Measurements from ENCODE around the gene TFAP2C. TPM values are rescaled to one million over a fixed set of nuclear protein-coding genes. Genes with fewer than 3 reads are reported as not detected.
"Not testable (repeated sequence)": the region's sequence is repeated elsewhere in the genome, so short reads cannot be mapped to it uniquely, and the experiment has no call there.

The TFAP2C gene
- total RNA-seq, 1 donor, result under 0.01 TPM

DNA sequence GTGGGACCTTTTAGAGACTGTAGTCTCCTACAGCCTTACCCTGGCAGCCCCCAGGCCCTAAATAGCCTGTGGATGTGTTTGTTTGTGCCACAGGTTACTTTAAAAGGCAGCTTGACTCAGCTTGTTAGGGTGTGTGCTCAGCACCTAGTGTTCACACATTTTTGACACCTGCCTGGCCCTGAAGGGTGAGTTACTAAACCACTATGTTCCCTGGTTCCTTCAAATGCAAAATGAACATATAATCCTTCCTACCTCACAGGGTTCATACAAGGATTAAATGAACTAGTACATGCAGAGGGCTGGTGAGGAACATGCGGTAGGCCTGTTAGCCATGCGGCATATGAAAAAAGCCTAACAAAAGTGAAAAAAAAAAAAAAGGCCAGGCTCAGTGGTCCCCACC is 14.9 kb upstream of the TFAP2C start:
- H3K9me3 ChIP-seq (ENCODE audit: low read depth, low read length), result no peaks in the 10 kb centered on the region
- H3K4me1 ChIP-seq (ENCODE audit: insufficient read depth, low read length), result no peaks in the 10 kb centered on the region
- no peaks in the 10 kb centered on the region for H3K79me2 ChIP-seq (ENCODE audit: insufficient read depth, low read length)
- DNase-seq (ENCODE audit: insufficient read length, low spot score, missing footprints), result no peak
- no peaks in the 10 kb centered on the region for H3K36me3 ChIP-seq (ENCODE audit: insufficient read depth, low read length)
- no peaks in the 10 kb centered on the region for H3K27me3 ChIP-seq (ENCODE audit: insufficient read depth, low read length)
- no peak overlapping the region for H3K4me3 ChIP-seq (ENCODE audit: insufficient read depth, low read length)
- H2AFZ ChIP-seq (ENCODE audit: low read length), result no peak overlapping the region
- TF ChIP-seq, protein P1, sequence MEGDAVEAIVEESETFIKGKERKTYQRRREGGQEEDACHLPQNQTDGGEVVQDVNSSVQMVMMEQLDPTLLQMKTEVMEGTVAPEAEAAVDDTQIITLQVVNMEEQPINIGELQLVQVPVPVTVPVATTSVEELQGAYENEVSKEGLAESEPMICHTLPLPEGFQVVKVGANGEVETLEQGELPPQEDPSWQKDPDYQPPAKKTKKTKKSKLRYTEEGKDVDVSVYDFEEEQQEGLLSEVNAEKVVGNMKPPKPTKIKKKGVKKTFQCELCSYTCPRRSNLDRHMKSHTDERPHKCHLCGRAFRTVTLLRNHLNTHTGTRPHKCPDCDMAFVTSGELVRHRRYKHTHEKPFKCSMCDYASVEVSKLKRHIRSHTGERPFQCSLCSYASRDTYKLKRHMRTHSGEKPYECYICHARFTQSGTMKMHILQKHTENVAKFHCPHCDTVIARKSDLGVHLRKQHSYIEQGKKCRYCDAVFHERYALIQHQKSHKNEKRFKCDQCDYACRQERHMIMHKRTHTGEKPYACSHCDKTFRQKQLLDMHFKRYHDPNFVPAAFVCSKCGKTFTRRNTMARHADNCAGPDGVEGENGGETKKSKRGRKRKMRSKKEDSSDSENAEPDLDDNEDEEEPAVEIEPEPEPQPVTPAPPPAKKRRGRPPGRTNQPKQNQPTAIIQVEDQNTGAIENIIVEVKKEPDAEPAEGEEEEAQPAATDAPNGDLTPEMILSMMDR (IDR thresholded peaks at IDR 0.05; ENCODE audit: extremely low read depth, low read depth, low read length), result no peak
- no peak overlapping the region for H3K4me2 ChIP-seq (ENCODE audit: insufficient read depth, low read length)
- H4K20me1 ChIP-seq (ENCODE audit: insufficient read depth, low read length), result no peaks in the 10 kb centered on the region
- no peak overlapping the region for H3K27ac ChIP-seq (ENCODE audit: low read depth, low read length)

DNA sequence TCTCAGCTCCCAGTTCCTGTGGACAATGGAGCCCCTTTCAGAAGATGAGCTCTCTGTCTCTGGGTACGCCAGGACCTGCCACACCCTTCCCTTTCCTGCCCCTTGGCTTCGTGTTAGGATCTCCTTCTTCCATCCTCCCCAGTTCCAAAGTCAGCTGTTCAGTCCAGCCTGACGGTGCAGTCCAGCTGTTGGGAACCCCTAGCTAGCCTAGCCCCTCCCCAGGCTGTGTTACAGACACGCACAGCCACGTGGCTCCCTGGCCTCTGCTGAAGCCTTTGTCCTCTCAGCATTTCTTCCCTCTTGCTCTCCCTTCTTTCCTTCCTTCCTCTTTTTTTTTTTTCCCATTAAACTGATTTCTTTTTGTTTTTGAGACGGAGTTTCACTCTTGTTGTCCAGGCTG is 12.4 kb upstream of the TFAP2C start:
- H3K4me1 ChIP-seq (ENCODE audit: insufficient read depth, low read length), result no peaks in the 10 kb centered on the region
- no peak overlapping the region for H3K4me3 ChIP-seq (ENCODE audit: insufficient read depth, low read length)
- H3K9me3 ChIP-seq (ENCODE audit: low read depth, low read length), result no peaks in the 10 kb centered on the region
- H3K79me2 ChIP-seq (ENCODE audit: insufficient read depth, low read length), result no peaks in the 10 kb centered on the region
- DNase-seq (ENCODE audit: insufficient read length, low spot score, missing footprints), result no peak
- H2AFZ ChIP-seq (ENCODE audit: low read length), result no peak overlapping the region
- no peaks in the 10 kb centered on the region for H3K36me3 ChIP-seq (ENCODE audit: insufficient read depth, low read length)
- no peaks in the 10 kb centered on the region for H3K27me3 ChIP-seq (ENCODE audit: insufficient read depth, low read length)
- TF ChIP-seq, protein P1 (IDR thresholded peaks at IDR 0.05; ENCODE audit: extremely low read depth, low read depth, low read length), result no peak
- no peak overlapping the region for H3K27ac ChIP-seq (ENCODE audit: low read depth, low read length)
- H4K20me1 ChIP-seq (ENCODE audit: insufficient read depth, low read length), result no peaks in the 10 kb centered on the region
- H3K4me2 ChIP-seq (ENCODE audit: insufficient read depth, low read length), result no peak overlapping the region

DNA sequence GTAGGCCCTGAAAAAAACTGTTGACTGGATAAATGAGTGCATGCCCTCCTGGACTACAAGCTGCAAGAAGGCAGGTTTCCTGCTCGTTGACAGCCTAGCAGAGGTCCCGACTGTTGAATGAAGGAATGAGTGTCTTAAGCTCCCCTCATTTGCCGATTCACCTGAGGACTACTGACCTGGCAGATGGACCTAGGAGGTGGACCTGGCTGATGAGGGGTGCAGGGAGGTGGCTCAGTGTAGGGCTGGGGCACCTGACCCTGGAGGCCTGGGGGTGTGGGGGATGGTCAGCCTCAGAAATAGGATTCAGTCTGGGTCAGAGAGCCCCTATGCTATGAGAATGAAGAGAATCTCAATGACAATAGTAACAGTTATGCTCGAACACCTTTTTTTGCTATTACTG is 11.6 kb upstream of the TFAP2C start:
- Histone ChIP-seq H3K4me2 (ENCODE audit: insufficient read depth, low read length) (no peak overlapping the region), H3K4me3 (ENCODE audit: insufficient read depth, low read length) (no peak overlapping the region), H3K79me2 (ENCODE audit: insufficient read depth, low read length) (no peaks in the 10 kb centered on the region), H4K20me1 (ENCODE audit: insufficient read depth, low read length) (no peaks in the 10 kb centered on the region), H3K27me3 (ENCODE audit: insufficient read depth, low read length) (no peaks in the 10 kb centered on the region), H3K9me3 (ENCODE audit: low read depth, low read length) (no peaks in the 10 kb centered on the region), H3K4me1 (ENCODE audit: insufficient read depth, low read length) (no peaks in the 10 kb centered on the region), H3K27ac (ENCODE audit: low read depth, low read length) (no peak overlapping the region), H2AFZ (ENCODE audit: low read length) (no peak overlapping the region), H3K36me3 (ENCODE audit: insufficient read depth, low read length) (no peaks in the 10 kb centered on the region)
- TF ChIP-seq, protein P1 (IDR thresholded peaks at IDR 0.05; ENCODE audit: extremely low read depth, low read depth, low read length), result no peak
- DNase-seq (ENCODE audit: insufficient read length, low spot score, missing footprints), result no peak

DNA sequence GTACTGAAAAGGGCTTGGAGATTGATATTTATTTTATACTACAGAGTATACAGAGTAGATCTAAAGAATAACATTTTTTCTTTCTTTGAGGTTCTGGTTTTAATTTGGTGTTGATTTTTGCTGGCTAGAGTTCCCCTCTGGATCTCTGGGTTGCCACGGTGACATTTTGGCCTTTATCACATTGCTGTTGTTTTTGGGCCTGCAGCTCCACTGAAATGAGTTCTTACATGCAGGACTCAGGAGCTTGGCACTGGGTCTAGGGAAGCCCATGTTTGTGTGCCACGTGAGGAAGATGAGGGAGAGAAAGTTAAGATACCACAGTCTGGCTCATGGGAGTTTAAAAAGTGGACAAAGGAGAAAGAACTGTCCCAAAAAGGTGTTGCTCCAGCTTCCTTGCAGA is 7.4 kb upstream of the TFAP2C start:
- H3K4me2 ChIP-seq (ENCODE audit: insufficient read depth, low read length), result no peak overlapping the region
- no peak overlapping the region for H3K27ac ChIP-seq (ENCODE audit: low read depth, low read length)
- TF ChIP-seq, protein P1 (IDR thresholded peaks at IDR 0.05; ENCODE audit: extremely low read depth, low read depth, low read length), result no peak
- H3K27me3 ChIP-seq (ENCODE audit: insufficient read depth, low read length), result peaks cover 28% of the 10 kb centered on the region
- no peak overlapping the region for H3K4me3 ChIP-seq (ENCODE audit: insufficient read depth, low read length)
- no peak for DNase-seq (ENCODE audit: insufficient read length, low spot score, missing footprints)
- no peaks in the 10 kb centered on the region for H4K20me1 ChIP-seq (ENCODE audit: insufficient read depth, low read length)
- H3K36me3 ChIP-seq (ENCODE audit: insufficient read depth, low read length), result no peaks in the 10 kb centered on the region
- no peaks in the 10 kb centered on the region for H3K4me1 ChIP-seq (ENCODE audit: insufficient read depth, low read length)
- H2AFZ ChIP-seq (ENCODE audit: low read length), result no peak overlapping the region
- H3K9me3 ChIP-seq (ENCODE audit: low read depth, low read length), result no peaks in the 10 kb centered on the region
- no peaks in the 10 kb centered on the region for H3K79me2 ChIP-seq (ENCODE audit: insufficient read depth, low read length)

DNA sequence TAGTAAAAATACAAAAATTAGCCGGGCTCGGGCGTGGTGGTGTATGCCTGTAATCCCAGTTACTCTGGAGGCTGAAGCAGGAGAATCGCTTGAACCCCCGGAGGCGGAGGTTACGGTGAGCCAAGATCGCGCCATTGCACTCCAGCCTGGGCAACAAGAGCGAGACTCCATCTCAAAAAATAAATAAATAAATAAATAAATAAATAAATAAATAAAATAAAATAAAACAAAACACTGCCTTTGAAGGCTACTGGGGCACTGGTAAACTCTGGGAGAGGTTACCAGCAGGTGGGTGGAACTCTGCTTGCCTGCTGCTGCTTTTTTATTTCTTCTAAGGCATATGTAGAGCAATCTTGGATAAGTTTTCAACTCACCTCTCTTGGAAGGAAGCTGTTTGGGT is 5.2 kb upstream of the TFAP2C start:
- H3K27me3 ChIP-seq (ENCODE audit: insufficient read depth, low read length), result peaks cover 50% of the 10 kb centered on the region
- not testable (repeated sequence) for H3K27ac ChIP-seq (ENCODE audit: low read depth, low read length); H3K4me2 ChIP-seq (ENCODE audit: insufficient read depth, low read length); H3K79me2 ChIP-seq (ENCODE audit: insufficient read depth, low read length); H2AFZ ChIP-seq (ENCODE audit: low read length); H3K4me1 ChIP-seq (ENCODE audit: insufficient read depth, low read length); H3K9me3 ChIP-seq (ENCODE audit: low read depth, low read length); DNase-seq (ENCODE audit: insufficient read length, low spot score, missing footprints); H4K20me1 ChIP-seq (ENCODE audit: insufficient read depth, low read length); H3K4me3 ChIP-seq (ENCODE audit: insufficient read depth, low read length); H3K36me3 ChIP-seq (ENCODE audit: insufficient read depth, low read length)

Measured in osteoblast (primary cell).